Measurements from ENCODE around the gene IGF2R.
"Not testable (repeated sequence)": the region's sequence is repeated elsewhere in the genome, so short reads cannot be mapped to it uniquely, and the experiment has no call there.

The IGF2R gene

GRCh38 chr6:160110586-160111123 lies 141.8 kb downstream of the IGF2R start:
- H3K27ac ChIP-seq, result no peak overlapping the region
- ChIA-PET POLR2A (ENCODE audit: low non-redundant PET) (no interaction called here), CTCF (interaction anchor here (0.7 kb wide), 1 partner anchor 185 kb away, joined by 5 read pairs; no protein-coding TSS in a partner anchor)
- no peak for DNase-seq (ENCODE audit: low spot score)
- TF ChIP-seq CTCF (conservative IDR thresholded peaks at IDR 0.05; ENCODE audit: low read depth), result no peak

- H3K27ac ChIP-seq, result no peak overlapping the region
- no peak for TF ChIP-seq CTCF (conservative IDR thresholded peaks at IDR 0.05; ENCODE audit: low read depth)
- CTCF ChIA-PET, result interaction anchor here (0.7 kb wide), 1 partner anchor 27 kb away, joined by 4 read pairs; no protein-coding TSS in a partner anchor
- no peak for DNase-seq (ENCODE audit: low spot score)
- POLR2A ChIA-PET (ENCODE audit: low non-redundant PET), result no interaction called here
Observed at GRCh38 chr6:160111806-160112205, 142.9 kb downstream of the IGF2R start.

GRCh38 chr6:160112628-160113299 lies 143.9 kb downstream of the IGF2R start:
- no peak for TF ChIP-seq CTCF (conservative IDR thresholded peaks at IDR 0.05; ENCODE audit: low read depth)
- ChIA-PET CTCF (interaction anchor here (0.7 kb wide), 1 partner anchor 26 kb away, joined by 4 read pairs; no protein-coding TSS in a partner anchor), POLR2A (ENCODE audit: low non-redundant PET) (no interaction called here)
- DNase-seq (ENCODE audit: low spot score), result no peak
- peak overlapping the region; percentile 22; the same call in 1 of the 2 replicates for H3K27ac ChIP-seq

GRCh38 chr6:160114536-160114935 lies 145.7 kb downstream of the IGF2R start:
- POLR2A ChIA-PET (ENCODE audit: low non-redundant PET); H3K27ac ChIP-seq; DNase-seq (ENCODE audit: low spot score): not testable (repeated sequence)
- CTCF ChIA-PET, result interaction anchor here (0.6 kb wide), 1 partner anchor 251 kb away, joined by 3 read pairs; no protein-coding TSS in a partner anchor

- no peak for DNase-seq (ENCODE audit: low spot score)
- H3K27ac ChIP-seq, result no peak overlapping the region
- CTCF ChIA-PET, result interaction anchor here (0.5 kb wide), 2 partner anchors 397 to 404 kb away, joined by 3 read pairs; no protein-coding TSS in a partner anchor
- TF ChIP-seq CTCF (conservative IDR thresholded peaks at IDR 0.05; ENCODE audit: low read depth), result no peak
- POLR2A ChIA-PET (ENCODE audit: low non-redundant PET), result no interaction called here
Observed at GRCh38 chr6:160115421-160115820, 146.5 kb downstream of the IGF2R start.

- ChIA-PET CTCF (no interaction called here), POLR2A (ENCODE audit: low non-redundant PET) (no interaction called here)
- no peak for TF ChIP-seq CTCF (conservative IDR thresholded peaks at IDR 0.05; ENCODE audit: low read depth)
- DNase-seq (ENCODE audit: low spot score), result no peak
- H3K27ac ChIP-seq, result no peak overlapping the region
Observed at GRCh38 chr6:160116411-160116810, 147.5 kb downstream of the IGF2R start.

- ChIA-PET CTCF (no interaction called here), POLR2A (ENCODE audit: low non-redundant PET) (no interaction called here)
- no peak for DNase-seq (ENCODE audit: low spot score)
- no peak overlapping the region for H3K27ac ChIP-seq
- no peak for TF ChIP-seq CTCF (conservative IDR thresholded peaks at IDR 0.05; ENCODE audit: low read depth)
Observed at GRCh38 chr6:160117137-160117536, 148.3 kb downstream of the IGF2R start.
